GM18519 (cell line): ENCODE results near the gene FBXW10B.
"Not testable (repeated sequence)": the region's sequence is repeated elsewhere in the genome, so short reads cannot be mapped to it uniquely, and the experiment has no call there.

Experiments
- ATAC-seq: cut with Tn5 transposase; IDR thresholded peaks from one replicate; pipeline ENCODE4 v1.9.1; 2021; ENCODE audit warnings: mild to moderate bottlenecking, moderate library complexity; ENCODE audit not compliant: unreplicated experiment, low FRiP score

FBXW10B gene

GRCh38 chr17:15642014-15642413 is 22.5 kb upstream of the FBXW10B start:
- ATAC-seq, result not testable (repeated sequence)

GRCh38 chr17:15630930-15631453 is 11.5 kb upstream of the FBXW10B start:
- ATAC-seq, result not testable (repeated sequence)

- ATAC-seq, result not testable (repeated sequence)
Observed at GRCh38 chr17:15629991-15630390, 10.5 kb upstream of the FBXW10B start.

GRCh38 chr17:15623661-15624209 is 4.2 kb upstream of the FBXW10B start:
- ATAC-seq, result not testable (repeated sequence)

- ATAC-seq, result not testable (repeated sequence)
Observed at GRCh38 chr17:15623255-15623654, 3.8 kb upstream of the FBXW10B start.

GRCh38 chr17:15622124-15622523 is 2.6 kb upstream of the FBXW10B start:
- not testable (repeated sequence) for ATAC-seq

- not testable (repeated sequence) for ATAC-seq
Observed at GRCh38 chr17:15616828-15617227, 2.7 kb downstream of the FBXW10B start.

GRCh38 chr17:15615850-15616249 is 3.7 kb downstream of the FBXW10B start:
- ATAC-seq, result not testable (repeated sequence)

GRCh38 chr17:15613111-15613510 is 6.4 kb downstream of the FBXW10B start:
- not testable (repeated sequence) for ATAC-seq

- ATAC-seq, result not testable (repeated sequence)
Observed at GRCh38 chr17:15592960-15593359, 26.5 kb downstream of the FBXW10B start.

- not testable (repeated sequence) for ATAC-seq
Observed at GRCh38 chr17:15591986-15592385, 27.5 kb downstream of the FBXW10B start.

- ATAC-seq, result not testable (repeated sequence)
Observed at GRCh38 chr17:15590844-15591243, 28.7 kb downstream of the FBXW10B start.

- ATAC-seq, result peak; percentile 76
Observed at GRCh38 chr17:15589544-15590536, 29.7 kb downstream of the FBXW10B start.

GRCh38 chr17:15588017-15588416 is 31.5 kb downstream of the FBXW10B start:
- not testable (repeated sequence) for ATAC-seq

- not testable (repeated sequence) for ATAC-seq
Observed at GRCh38 chr17:15583313-15583712, 36.2 kb downstream of the FBXW10B start.

GRCh38 chr17:15581462-15581861 is 38.0 kb downstream of the FBXW10B start:
- ATAC-seq, result not testable (repeated sequence)

GRCh38 chr17:15576848-15577247 is 42.7 kb downstream of the FBXW10B start:
- ATAC-seq, result not testable (repeated sequence)

- ATAC-seq, result not testable (repeated sequence)
Observed at GRCh38 chr17:15574660-15575059, 44.8 kb downstream of the FBXW10B start.

- not testable (repeated sequence) for ATAC-seq
Observed at GRCh38 chr17:15573870-15574269, 45.6 kb downstream of the FBXW10B start.
